ENCODE results near the gene LRRC23.

DNA sequence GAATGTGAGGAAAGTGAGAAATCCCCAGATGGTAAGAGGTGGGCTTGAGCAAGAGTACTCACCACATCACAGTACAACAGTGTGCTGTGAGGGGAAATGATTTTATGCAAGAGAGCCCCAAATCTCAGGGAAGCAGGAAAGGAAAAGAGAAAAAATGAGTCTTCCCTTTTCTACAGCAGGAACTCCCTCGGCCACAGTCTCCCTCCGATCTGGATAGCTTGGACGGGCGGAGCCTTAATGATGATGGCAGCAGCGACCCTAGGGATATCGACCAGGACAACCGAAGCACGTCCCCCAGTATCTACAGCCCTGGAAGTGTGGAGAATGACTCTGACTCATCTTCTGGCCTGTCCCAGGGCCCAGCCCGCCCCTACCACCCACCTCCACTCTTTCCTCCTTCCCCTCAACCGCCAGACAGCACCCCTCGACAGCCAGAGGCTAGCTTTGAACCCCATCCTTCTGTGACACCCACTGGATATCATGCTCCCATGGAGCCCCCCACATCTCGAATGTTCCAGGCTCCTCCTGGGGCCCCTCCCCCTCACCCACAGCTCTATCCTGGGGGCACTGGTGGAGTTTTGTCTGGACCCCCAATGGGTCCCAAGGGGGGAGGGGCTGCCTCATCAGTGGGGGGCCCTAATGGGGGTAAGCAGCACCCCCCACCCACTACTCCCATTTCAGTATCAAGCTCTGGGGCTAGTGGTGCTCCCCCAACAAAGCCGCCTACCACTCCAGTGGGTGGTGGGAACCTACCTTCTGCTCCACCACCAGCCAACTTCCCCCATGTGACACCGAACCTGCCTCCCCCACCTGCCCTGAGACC is 31.0 kb downstream of the LRRC23 start:
- no peak for TF ChIP-seq EZH2phosphoT487 (IDR thresholded peaks at IDR 0.05; ENCODE audit: insufficient read depth, low read depth)
- no peak for TF ChIP-seq EZH2 (IDR thresholded peaks at IDR 0.05; ENCODE audit: insufficient read depth, poor library complexity, severe bottlenecking)

Data from GM23248 (cell line).